GM21381 (cell line): ENCODE data around the gene PRPF40B.

Source experiments
- ATAC-seq: cut with Tn5 transposase; IDR thresholded peaks from one replicate; pipeline ENCODE4 v1.9.1; 2021; ENCODE audit warnings: mild to moderate bottlenecking, moderate library complexity; ENCODE audit not compliant: unreplicated experiment

PRPF40B gene

DNA sequence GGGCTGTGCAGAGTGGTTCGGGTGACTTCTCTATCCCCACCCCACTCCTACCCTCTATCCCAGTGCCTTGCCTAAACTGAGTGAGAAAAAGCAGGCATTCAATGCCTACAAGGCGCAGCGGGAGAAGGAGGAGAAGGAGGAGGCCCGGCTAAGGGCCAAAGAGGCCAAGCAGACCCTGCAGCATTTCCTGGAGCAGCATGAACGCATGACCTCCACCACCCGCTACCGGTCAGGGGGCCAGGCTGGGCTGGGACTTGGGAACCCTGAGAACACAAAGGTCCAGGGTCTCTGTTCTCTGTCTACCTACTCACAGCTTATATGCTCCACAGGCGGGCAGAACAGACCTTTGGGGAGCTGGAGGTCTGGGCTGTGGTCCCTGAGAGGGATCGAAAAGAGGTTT, 11.7 kb downstream of the PRPF40B start:
- ATAC-seq: no peak

DNA sequence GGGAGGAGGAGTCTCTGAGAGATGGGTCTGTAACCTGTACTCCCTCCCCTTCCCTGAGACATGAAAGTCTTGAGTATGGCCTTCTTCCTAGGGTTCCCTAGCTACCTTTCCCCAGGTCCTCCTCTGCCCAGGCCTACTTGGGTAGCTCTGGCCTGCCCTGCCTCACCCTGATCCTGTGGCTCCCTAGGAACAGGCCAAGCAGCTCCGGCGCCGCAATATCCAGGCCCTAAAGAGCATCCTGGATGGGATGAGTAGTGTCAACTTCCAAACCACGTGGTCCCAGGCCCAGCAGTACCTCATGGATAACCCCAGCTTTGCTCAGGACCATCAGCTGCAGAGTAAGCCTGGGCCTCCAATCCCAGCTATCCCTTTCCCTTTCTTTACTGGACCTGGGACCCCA, 12.3 kb downstream of the PRPF40B start:
- no peak for ATAC-seq

DNA sequence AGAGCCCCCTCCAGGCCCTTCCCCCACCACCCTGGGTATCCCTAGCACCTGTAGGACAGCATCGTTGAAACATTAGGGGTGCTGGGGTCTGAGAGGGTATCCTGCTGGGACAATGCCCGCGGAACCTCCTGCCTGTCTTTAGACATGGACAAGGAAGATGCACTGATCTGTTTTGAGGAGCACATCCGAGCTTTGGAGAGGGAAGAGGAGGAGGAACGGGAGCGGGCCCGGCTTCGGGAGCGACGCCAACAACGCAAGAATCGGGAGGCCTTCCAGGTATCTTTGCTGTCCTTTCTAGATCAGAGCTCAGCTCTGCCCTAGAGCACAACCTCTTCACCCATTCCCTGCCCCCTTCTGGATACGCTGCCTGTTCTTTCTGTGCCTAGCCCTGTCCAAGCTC, 13.2 kb downstream of the PRPF40B start:
- no peak for ATAC-seq

DNA sequence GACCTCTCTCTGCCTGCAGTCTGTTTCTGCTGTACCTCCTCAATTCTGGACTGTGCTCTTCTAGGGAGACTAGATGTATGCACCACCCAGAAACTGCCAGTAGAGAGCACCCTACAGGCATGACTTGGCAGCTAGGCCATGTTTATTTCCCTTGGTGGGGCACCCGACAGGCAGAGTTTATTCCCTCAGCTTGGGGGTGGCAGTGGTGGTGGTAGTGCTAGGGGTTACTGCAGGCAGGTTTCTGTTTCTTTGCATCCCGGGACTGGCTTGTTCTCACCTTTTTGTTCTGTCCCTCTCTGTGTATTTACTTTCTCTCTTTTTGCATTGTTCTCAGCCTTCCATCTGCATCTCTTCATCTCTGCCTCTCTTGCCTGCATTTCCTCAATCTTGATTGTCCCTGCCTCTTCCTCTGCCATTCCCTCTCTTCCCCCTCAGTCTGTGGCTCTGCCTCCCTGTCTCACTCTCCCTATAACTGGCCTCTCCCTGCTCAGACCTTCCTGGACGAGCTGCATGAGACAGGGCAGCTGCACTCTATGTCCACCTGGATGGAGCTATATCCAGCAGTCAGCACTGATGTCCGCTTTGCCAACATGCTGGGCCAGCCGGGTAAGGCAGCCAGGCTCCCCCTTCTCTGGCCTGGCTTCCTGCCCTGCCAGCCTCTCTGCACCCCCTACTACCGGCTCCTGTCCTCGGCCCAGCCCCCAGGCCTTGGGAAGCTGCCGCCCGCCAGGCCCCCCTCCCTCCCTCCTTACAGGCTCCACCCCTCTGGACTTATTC, 13.8 kb downstream of the PRPF40B start:
- no peak for ATAC-seq

DNA sequence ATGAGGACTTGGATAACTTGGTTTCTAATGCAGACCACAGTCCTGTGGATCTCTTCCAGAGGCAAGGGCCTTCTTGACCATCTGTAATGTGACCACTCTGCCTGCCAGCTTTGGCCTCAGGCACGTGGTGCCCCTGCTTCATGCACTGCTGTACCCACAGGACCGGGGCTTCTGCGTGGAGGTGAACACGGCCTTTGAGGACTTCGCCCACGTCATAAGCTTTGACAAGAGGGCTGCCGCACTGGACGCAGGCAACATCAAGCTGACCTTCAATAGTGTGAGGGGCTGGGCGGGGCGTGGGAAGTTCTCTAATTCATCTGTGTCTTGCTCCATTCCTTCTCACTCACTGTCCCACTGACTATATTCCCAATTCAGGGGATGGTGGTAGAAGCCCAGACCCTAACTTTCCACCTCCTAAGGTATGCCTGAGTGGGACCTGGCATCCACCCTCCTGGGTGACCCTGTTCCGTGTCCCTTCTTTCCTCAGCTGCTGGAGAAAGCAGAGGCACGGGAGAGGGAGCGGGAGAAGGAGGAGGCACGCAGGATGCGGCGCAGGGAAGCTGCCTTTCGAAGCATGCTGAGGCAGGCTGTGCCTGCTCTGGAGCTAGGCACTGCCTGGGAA, 18.5 kb downstream of the PRPF40B start:
- no peak for ATAC-seq

DNA sequence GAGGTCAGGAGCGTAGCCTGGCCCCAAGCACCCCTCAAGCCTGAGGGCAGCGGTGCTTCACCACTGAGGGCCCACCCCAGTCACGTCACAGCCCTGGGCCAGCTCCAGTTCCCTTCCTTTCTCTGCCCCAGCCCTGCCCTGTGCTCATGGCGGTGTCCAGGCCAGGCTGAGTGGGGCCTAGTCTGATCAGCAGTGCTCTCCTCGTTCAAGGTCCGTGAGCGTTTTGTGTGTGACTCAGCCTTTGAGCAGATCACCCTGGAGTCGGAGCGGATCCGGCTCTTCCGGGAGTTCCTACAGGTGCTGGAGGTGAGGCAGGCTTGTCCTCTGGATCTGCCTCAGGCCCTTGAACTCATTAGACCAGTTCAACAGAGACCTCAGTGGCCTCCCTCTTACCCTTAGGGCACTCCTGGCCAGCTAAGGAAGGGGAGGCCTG, 19.0 kb downstream of the PRPF40B start:
- no peak for ATAC-seq

DNA sequence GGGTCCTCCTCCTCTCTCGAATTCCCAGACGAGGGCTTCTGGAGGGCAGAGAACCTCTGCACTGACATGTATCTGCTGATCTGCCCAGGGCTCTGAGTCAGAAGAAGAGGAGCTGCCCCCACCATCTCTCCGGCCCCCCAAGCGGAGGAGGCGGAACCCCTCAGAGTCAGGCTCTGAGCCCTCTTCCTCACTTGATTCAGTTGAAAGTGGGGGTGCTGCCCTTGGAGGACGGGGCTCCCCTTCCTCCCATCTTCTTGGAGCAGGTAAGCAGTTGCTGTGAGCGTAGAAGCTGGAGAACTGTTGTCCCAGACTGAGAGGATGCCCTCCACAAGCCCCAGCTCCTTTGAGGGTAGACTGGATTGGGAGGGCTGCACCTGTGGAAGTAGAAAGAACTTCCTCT, 19.8 kb downstream of the PRPF40B start:
- ATAC-seq: no peak

DNA sequence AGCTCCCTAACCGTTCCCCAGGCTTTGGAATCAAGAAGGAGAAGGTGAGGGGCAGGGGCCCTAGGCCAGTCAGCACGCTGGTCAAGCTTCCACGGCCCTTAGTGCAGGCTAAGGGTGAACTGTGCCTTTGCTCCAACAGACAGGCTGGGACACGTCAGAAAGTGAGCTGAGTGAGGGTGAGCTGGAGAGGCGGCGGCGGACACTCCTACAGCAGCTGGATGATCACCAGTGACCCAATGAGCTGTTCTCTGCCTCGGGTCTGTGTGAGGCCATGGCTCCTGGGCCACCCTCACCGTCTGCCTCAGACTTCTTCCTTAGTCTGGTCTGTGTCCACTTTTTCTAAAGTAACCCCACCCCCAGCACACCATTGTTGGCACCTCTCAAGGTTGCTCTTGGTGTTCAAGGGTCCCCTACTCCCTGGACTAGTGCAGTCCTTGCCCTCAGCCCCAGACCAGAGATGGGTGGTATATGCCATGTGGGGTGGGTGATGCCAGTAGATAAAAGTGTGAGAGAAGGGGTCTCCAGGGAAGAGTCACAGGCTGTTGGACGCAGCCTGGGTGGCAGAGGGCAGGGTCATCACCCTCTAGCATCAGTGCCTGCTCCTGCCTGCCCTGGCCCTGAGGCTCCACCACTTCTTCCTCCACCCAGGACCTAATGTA, 20.7 kb downstream of the PRPF40B start:
- no peak for ATAC-seq

DNA sequence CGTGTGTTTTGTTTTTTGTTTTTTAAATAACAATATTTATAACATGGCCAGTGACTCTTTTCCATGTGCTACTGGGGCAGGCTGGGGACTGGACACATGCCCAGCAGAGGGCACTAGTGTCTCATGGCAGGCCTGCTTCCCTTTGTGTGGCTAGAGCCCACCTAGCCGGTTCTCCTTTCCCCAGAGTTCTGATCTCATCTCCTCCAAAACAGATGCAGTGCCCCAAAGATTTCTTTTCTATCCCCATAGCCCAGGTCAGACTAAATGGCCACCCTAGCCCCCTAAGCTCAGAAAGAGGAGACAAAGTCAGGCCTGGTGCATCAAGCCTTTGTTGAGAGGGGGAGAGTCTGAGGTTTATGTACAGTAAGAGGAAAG, 21.2 kb downstream of the PRPF40B start:
- no peak for ATAC-seq

DNA sequence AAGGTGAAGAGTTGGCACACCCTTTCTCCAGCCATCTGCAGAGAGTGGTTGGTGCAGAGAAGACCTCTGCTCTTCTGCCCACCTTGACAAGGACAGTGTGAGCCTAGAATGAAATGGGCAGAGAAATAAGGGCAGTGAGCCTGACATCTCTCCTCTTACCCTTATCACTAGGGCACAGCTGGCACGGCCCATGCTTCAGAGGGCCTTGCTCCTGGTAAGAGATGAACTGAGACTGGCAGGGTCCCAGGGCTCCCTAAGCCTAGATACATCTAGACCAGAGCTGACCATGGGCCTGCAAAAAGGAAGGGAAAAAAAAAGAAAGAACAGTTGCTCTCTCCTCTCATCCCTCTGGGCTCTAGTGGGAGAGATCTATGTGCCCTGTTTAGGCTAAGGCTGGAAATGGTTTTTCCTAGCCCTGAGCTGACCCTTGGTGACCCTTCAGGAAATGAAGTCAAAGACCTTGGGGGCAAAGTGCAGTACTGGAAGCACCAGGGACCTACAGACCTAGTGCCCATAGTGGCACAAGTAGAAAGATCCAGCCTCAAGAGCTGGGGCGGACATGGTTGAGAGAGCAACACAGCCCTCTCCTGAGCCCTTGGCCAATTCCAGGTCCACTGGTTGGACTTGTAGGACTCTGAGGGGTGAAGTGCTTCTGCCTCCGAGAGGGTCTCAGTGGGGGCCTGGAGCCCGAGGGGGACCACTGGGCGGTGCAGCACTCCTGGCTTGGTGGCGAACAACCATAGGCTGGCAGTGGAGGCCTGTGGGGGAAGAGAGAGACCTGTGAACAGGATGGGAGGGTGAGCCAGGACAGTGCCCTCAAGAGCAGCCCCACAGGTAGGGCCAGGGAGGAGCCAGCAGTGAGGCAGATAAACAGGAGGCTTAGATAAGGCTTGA, 22.0 kb downstream of the PRPF40B start:
- ATAC-seq: no peak

DNA sequence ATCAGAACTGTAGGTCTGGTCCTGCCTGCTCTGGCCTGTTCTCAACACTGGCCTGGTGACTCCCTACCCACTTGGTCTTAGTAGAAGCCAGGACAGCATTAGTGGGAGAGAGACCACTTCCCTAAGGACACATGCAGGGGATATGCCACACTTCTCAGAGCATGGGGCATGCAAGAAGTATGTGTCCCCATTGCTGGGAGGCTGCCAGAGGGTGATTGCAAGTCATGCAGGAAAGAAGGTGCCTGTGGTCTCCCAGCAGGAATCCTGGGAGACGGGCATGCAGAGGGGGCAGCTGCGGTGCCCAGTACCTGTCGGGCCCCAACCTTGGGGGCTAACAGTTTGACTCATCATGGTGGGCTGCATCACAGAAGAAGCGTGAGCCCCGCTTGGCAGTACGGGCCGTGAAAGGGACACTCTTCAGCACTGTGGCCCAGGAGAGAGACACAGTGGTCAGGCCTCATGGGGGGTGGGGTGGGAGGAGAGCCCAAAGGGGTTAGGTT, 23.0 kb downstream of the PRPF40B start:
- ATAC-seq: no peak

DNA sequence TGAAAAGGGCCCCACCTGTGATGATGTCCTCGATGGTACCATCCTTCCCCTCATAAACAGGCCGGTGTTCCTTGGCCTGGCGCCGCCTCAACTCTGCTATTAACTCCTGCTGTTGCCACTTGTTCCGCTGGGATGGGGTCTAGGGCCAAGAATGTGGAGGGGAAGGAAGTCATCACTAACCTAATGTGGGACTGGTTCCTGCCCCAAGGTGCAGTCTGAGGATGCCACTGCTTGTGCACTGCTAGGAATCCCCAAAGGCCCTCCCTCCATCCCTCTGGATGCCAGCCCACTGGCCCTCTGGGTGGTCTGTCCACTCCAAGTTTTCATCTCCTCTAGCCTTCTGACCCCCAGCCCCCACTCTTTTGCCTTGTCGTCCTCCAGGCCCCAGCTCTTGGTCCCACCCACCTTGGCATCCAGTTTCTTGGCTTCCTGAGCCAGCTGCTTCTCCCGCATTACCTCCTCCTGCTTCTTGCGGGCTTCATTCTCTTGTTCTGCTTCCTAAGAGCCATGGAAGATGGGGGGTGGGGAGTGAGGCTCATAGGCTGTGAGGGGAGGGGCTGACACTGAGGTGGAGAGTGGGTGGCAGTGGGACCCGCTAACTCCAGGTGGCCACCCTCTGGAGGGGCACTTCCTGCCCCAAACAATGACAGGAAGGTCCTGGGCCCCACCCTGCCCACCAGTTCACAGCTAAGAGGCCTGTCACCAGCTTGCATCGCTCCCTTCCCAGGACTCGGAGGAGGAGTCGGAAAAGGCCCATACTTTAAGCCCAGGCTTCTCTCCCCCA, 23.7 kb downstream of the PRPF40B start:
- no peak for ATAC-seq

DNA sequence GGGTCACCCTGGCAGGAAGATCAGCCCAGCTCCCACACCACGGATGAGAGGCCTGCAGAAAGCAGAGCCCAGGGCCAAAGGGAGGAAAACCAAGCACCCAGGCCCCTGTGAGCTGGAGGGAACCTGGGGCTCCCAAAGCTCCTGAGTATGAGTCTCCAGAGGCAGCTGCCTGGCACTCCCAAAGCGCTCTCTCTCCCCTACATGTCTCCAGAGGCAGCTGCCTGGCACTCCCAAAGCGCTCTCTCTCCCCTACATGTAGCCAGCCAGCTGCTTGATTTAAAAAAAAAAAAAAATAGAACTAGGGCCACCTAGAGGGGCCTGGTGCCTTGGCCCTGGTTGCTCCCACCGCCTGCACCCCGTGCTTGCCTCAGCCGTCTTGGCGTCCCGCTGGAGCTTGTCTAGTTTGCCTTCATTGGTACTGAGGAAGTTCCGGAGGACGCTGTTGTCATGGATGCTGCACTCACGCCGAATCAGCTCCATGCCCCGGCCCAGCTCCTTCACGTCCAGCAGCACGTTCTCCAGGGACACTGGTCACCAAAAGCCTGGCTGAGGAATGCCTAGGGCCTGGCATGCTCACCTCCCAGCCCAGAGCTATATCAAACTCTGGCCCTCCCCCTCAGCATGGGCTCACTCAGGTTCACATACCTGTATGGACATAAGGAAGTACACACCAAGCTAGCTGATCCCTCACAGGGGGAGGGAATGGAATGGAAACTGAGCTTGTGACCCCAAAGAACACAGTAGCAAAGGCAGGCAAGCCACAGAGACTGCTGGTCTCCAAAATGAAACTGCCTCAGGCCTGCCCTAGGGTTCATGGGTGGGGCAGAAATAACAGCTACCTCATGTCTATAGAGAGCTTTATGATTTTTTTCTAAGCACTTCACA, 24.7 kb downstream of the PRPF40B start:
- ATAC-seq: no peak

DNA sequence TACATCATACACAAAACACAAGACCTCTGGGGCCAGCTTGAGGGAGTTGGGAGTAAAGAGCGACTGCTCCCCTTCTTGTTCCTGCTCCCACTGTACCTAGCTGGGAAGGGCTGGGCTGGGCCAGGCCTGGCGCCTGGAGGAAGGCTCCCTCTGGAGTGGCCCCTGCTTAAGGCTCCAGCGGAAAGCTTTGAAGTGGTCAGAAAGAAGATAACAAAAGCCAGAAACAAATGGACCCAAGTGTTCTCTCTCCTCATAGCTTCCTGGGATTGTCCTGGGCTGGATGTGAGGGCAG, 25.3 kb downstream of the PRPF40B start:
- ATAC-seq: no peak

DNA sequence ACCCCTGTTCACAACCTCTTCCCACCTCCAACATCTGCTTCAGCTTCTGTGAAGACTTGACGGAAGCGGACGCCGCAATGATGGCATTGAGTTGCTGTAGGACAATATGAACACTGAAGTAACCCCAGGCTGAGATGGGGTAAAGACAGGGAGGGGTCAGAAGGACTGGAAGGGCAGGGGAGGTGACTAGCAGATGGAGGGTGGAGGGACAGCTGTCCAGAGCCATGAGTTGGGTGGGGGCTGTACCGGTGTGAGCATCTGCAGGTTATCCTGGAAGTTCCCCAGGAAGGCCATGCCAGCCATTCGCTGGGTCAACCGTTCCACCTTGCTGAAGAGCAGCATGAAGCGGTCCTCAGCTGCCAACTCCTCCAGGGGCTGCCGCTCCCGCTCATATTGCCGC, 26.1 kb downstream of the PRPF40B start:
- no peak for ATAC-seq

DNA sequence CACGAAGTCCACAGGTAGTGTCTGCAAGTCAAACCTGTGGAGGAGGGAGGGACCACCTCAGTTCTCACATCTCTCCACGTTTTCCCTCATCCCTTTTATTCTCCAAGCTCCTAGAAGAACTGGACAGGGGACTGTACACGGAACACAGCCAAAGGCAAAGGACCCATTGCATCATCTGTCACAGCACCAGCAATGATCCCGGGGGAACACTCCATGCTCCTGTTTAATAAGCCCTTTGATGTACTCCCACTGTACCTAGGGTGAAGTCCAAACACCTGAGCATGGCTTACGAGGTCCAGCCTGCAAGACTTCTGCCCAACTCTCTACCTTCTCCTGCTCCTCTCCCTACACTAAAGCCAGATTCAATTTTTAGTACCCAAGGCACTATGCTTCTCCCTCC, 26.5 kb downstream of the PRPF40B start:
- ATAC-seq: no peak

DNA sequence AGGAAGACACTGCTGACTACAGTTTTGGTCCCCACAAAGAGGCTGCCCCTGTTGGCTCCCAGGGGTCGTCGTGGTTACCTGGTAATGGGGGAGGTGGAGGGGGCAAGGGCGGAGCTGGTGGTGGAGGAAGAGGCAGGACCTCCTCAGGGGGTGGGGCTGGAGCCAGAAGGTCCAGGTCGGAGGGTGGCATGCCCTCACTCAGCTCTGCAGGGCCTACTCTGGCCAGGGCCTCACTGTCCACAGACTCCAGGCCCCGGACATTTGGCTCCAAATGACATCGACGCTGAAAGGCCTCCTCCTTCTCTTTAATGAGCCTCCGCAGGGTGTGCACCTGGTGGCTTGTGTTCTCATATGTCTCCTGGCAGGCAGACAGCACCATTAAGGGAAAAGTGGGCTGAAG, 28.5 kb downstream of the PRPF40B start:
- no peak for ATAC-seq

DNA sequence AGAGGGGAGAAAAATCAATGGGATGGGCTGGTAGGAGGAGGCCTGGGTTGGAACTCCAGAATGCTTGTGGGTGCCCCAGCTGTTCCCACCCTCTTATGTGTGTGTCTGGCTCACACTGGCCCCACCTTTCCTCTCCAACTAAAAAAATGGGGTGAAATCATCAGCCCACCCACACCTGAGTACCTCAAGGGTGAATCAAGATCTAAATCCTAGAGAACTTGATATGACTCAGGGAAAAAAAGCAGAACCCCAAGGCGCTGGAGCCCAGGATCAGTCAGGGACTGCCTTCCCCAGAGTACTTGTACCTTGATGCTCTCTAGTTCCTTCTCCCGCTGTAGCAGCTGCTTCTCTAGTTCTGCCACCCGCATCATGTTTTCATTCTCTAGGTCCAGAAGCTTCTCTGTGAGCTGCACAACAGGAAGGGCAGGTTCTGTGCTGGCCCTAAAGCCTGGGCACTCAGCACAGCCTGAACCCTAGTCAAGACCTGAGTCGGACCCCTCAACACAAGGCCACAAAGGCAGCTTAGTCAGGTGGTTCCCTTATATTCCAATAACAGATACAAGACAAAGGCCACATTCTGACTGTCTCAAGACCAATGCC, 29.7 kb downstream of the PRPF40B start:
- no peak for ATAC-seq

DNA sequence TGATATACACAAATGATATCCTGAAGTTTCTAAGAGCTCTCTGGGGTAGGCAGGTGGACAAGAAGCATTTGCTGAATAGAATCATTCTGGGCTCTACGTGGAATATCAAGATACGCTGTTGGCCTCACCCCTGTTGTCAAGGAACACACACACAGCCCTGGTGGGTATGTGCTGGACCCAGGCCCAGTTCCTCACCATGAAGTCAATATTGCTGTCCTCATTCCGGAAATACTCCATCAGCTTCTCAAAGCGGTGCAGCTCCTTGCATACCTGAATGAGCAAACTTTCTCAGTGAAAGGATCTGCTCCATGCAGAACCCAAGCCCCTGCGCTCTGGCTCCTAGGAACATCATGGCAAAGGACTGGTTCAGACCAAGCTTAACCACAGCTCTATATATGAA, 31.4 kb downstream of the PRPF40B start:
- no peak for ATAC-seq
